K562 (cell line): ENCODE data around the gene CAPN7. TPM values are rescaled to one million over a fixed set of nuclear protein-coding genes. Genes with fewer than 3 reads are reported as not detected.
"Not testable (repeated sequence)": the region's sequence is repeated elsewhere in the genome, so short reads cannot be mapped to it uniquely, and the experiment has no call there.

Experiments used
- ATAC-seq: fragments of 200-7000 bp; cut with Tn5 transposase; 3 replicates; pipeline ENCODE4 v1.9.1; 2020; ENCODE audit warnings: moderate library complexity
- BruUV-seq: library from RNA; stranded (reverse); fragments of 400-500 nt; replicated peaks from 2 replicates; lab custom pipeline; 2021; lab: Mats Ljungman, UMichigan
- CTCF ChIA-PET: fragments of 300-600 bp; formaldehyde crosslinking; extraction: SDS; loops from one replicate; lab custom pipeline; 2021; ENCODE audit warnings: low intra/inter-chr PET ratio; lab: Yijun Ruan, JAX
- POLR2A ChIA-PET: fragments of 300-600, 350-650 bp; sonication (Branson Sonifier 250); formaldehyde crosslinking; extraction: SDS; loops from one replicate; lab custom pipeline; 2021; ENCODE audit warnings: antibody characterized with exemption, inconsistent platforms; lab: Yijun Ruan, JAX
- DNase-seq, 4 experiments: peaks; one replicate each; pipeline versions ENCODE4 v3.0.0 to v3.0.0-alpha.2; 2011 to 2018; ENCODE audit warnings: low spot score in 3 of 4, mixed read lengths in 3 of 4; ENCODE audit errors: extremely low read depth in 1 of 4
- FAIRE-seq: peaks from 2 replicates; lab custom pipeline; 2011; peaks lifted over from hg19 to GRCh38; lab: Jason Lieb, UNC
- H2AFZ ChIP-seq: 2 replicates; pipeline ENCODE4 v1.6.0; 2011; ENCODE audit warnings: low read depth, low read length, control low read depth, inconsistent platforms
- H3K27ac ChIP-seq: fragments of 200-600 bp; 3 replicates; pipeline ENCODE4 v1.8.0; 2011; ENCODE audit warnings: low read depth, mild to moderate bottlenecking, control low read depth, inconsistent platforms, low read length, moderate library complexity, mixed read lengths; ENCODE audit errors: extremely low read depth
- H3K27me3 ChIP-seq, 2 experiments: fragments of 300-600 bp in 1 of 2; 2 replicates in 1 of 2; 3 replicates in 1 of 2; pipeline versions ENCODE4 v1.6.0 to v1.8.0; 2011; ENCODE audit warnings: inconsistent platforms in 2 of 2, low read length in 2 of 2, mild to moderate bottlenecking in 1 of 2, mixed read lengths in 1 of 2, moderate library complexity in 1 of 2; ENCODE audit not compliant: control insufficient read depth in 2 of 2, insufficient read depth in 2 of 2
- H3K36me3 ChIP-seq: fragments of 300-600 bp; 3 replicates; pipeline ENCODE4 v1.8.0; 2011; ENCODE audit warnings: mild to moderate bottlenecking, low read length, inconsistent platforms; ENCODE audit not compliant: control insufficient read depth, insufficient read depth
- H3K4me1 ChIP-seq, 2 experiments: fragments of 200-600 bp in 1 of 2; replicated peaks in 1 of 2; 2 replicates in 1 of 2; 3 replicates in 1 of 2; pipeline versions ENCODE4 v1.5.1 to v1.8.0; 2011; ENCODE audit warnings: inconsistent platforms in 2 of 2, low read length in 2 of 2, mild to moderate bottlenecking in 1 of 2, mixed read lengths in 1 of 2, moderate library complexity in 1 of 2; ENCODE audit not compliant: control insufficient read depth in 2 of 2, insufficient read depth in 2 of 2
- H3K4me2 ChIP-seq: 2 replicates; pipeline ENCODE4 v1.6.1; 2011; ENCODE audit warnings: low read length, control low read depth, inconsistent platforms, mixed read lengths; ENCODE audit not compliant: insufficient read depth
- H3K4me3 ChIP-seq: fragments of 200-600 bp; sonication (generic), shearing (Covaris generic); 2 replicates; pipeline ENCODE4 v1.5.1; 2016; ENCODE audit warnings: control low read depth, inconsistent platforms
- H3K79me2 ChIP-seq: fragments of 200-600 bp; 3 replicates; pipeline ENCODE4 v1.8.0; 2011; ENCODE audit warnings: low read length, inconsistent platforms; ENCODE audit not compliant: control insufficient read depth, insufficient read depth
- H3K9ac ChIP-seq, 2 experiments: 2 replicates each; pipeline versions ENCODE4 v1.6.0 to v1.6.1; 2011; ENCODE audit warnings: low read depth in 2 of 2, low read length in 2 of 2, control low read depth in 1 of 2, inconsistent platforms in 1 of 2, mild to moderate bottlenecking in 1 of 2, mixed read lengths in 1 of 2; ENCODE audit not compliant: insufficient read depth in 1 of 2
- H3K9me1 ChIP-seq: one replicate; pipeline ENCODE4 v1.6.0; 2011; ENCODE audit warnings: inconsistent platforms, mild to moderate bottlenecking, low read length, moderate library complexity; ENCODE audit not compliant: control insufficient read depth, insufficient read depth
- H3K9me3 ChIP-seq: replicated peaks from 2 replicates; pipeline ENCODE4 v1.5.1; 2011; ENCODE audit warnings: low read depth, low read length, inconsistent platforms; ENCODE audit not compliant: control insufficient read depth, insufficient read depth
- H4K20me1 ChIP-seq: replicated peaks from 2 replicates; pipeline ENCODE4 v1.6.1; 2011; ENCODE audit warnings: low read length, inconsistent platforms, mixed read lengths; ENCODE audit not compliant: control insufficient read depth, insufficient read depth
- CEBPB ChIP-seq: fragments of 450-650 bp; IDR thresholded peaks from 2 replicates; pipeline ENCODE4 v1.6.1; 2016; ENCODE audit warnings: missing genetic modification characterization, missing compliant biosample characterization
- FOXA3 ChIP-seq, 2 experiments: fragments of 450-650 bp in 1 of 2; sonication (generic) in 1 of 2; formaldehyde crosslinking; IDR thresholded peaks in 1 of 2; conservative IDR thresholded peaks in 1 of 2; 2 replicates each; pipeline versions ENCODE4 v1.4.0 to v1.8.0; 2020 to 2022; ENCODE audit warnings: mild to moderate bottlenecking in 2 of 2, missing genetic modification reagents in 1 of 2
- KDM1A ChIP-seq, 2 experiments: fragments of 450-650 bp; IDR thresholded peaks; 2 replicates each; pipeline ENCODE4 v1.6.1; 2016; ENCODE audit warnings: mild to moderate bottlenecking in 2 of 2
- RBM25 ChIP-seq: fragments of 200-400 bp; formaldehyde crosslinking; IDR thresholded peaks from 2 replicates; pipeline ENCODE4 v1.6.1; 2018; ENCODE audit warnings: low read length, low read depth, moderate library complexity; ENCODE audit not compliant: severe bottlenecking
- YY1 ChIP-seq, 3 experiments: IDR thresholded peaks; 2 replicates each; pipeline ENCODE4 v1.6.1; 2011; ENCODE audit warnings: low read length in 2 of 3, mild to moderate bottlenecking in 2 of 3, moderate library complexity in 2 of 3, borderline replicate concordance in 1 of 3, control low read depth in 1 of 3, low read depth in 1 of 3; ENCODE audit not compliant: insufficient read depth in 3 of 3, insufficient replicate concordance in 2 of 3, control insufficient read depth in 1 of 3, insufficient read length in 1 of 3; ENCODE audit errors: extremely low read depth in 1 of 3
- ZNF146 ChIP-seq: IDR thresholded peaks from one replicate; pipeline ENCODE4 v1.6.1; 2018; ENCODE audit warnings: missing compliant biosample characterization; ENCODE audit not compliant: unreplicated experiment
- WGBS: fragments of 100-300 bp; shearing (Covaris generic); methylation state at CpG from one replicate; pipeline ENCODE4 v1.1.6; 2016; ENCODE audit warnings: low coverage, mixed read lengths; ENCODE audit not compliant: insufficient coverage; ENCODE audit errors: missing lambda C conversion rate; 5-methylcytosine and 5-hydroxymethylcytosine counted together
- in situ Hi-C: fragments of 300-500 bp; cut with MboI; formaldehyde crosslinking; loops from 4 replicates; pipeline ENCODE4 v1.15.0; 2018; ENCODE audit warnings: inconsistent platforms, mixed read lengths
- intact Hi-C: fragments of 100-400 bp; cut with micrococcal nuclease; formaldehyde crosslinking; loops from 2 replicates; pipeline ENCODE4 v1.14.2; 2022
- polyA plus RNA-seq, 8 experiments: library from polyadenylated mRNA; depleted of rRNA in 4 of 8; stranded (reverse) in 5 of 8; unstranded in 3 of 8; fragments of >200 nt; fragmentation: Nextera tagmentation in 2 of 8; fragmentation: Illumina TruSeq in 1 of 8; extraction: Ambion mirVana in 2 of 8; extraction: Trizol in 1 of 8; gene quantifications; 2 replicates each; pipeline versions ENCODE4 v1.2.1 to v1.2.3, GENCODE V29; 2011 to 2014; ENCODE audit warnings: inconsistent platforms in 1 of 8, missing spikeins in 1 of 8
- total RNA-seq, 7 experiments: library from RNA; depleted of rRNA in 6 of 7; stranded (reverse); fragments of >200 nt in 6 of 7; fragmentation: Illumina TruSeq in 2 of 7; extraction: Trizol in 2 of 7; gene quantifications; 2 replicates each; pipeline versions ENCODE4 v1.2.1 to v1.2.3, GENCODE V29; 2011 to 2021; ENCODE audit warnings: low replicate concordance in 1 of 7

The CAPN7 gene
- total and polyA plus RNA-seq, 9 of the 15 experiments (the other 6 are each of a cell fraction or from before 2014, with no cell fraction given): 6.5 to 42.7 (median 32.7) TPM

DNA sequence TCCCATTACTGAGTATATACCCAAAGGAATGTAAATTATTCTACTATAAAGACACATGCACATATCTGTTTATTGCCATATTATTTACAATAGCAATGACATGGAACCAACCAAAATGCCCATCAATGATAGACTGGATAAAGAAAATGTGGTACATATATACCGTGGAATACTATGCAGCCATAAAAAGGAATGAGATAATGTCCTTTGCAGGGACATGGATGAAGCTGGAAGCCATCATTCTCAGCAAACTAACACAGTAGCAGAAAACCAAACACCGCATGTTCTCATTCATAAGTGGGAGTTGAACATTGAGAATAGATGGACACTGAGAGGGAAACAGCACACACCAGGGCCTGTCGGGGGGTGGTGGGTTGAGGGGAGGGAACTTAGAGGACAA, 39.7 kb upstream of the CAPN7 start:
- CTCF ChIA-PET, H3K4me1 ChIP-seq, BruUV-seq, H3K4me3 ChIP-seq, H3K36me3 ChIP-seq, DNase-seq, ATAC-seq, H3K79me2 ChIP-seq, FAIRE-seq, intact Hi-C loops, H3K27ac ChIP-seq, in situ Hi-C loops, H3K9me1 ChIP-seq, H2AFZ ChIP-seq, H3K9ac ChIP-seq, H3K9me3 ChIP-seq, H4K20me1 ChIP-seq, H3K4me2 ChIP-seq: not testable (repeated sequence)
- TF ChIP-seq RBM25 (peak; percentile 13), ZNF146 (CRISPR knock-in tag) (peak; percentile 78), KDM1A (IDR thresholded peaks at IDR 0.05) (0 out of 4 replicates have a peak, but pooled peaks of 1 of the 2 experiments have one; percentile 11)
- POLR2A ChIA-PET: interaction anchor here (1.1 kb wide), 1 partner anchor 53 kb away, joined by 3 read pairs; no protein-coding TSS in a partner anchor
- 0% methylated on average over 3 of the region's 3 CpGs for WGBS
- peaks cover 10 to 20% of the 10 kb centered on the region in 2 experiments; a peak in 4 of 5 replicates for H3K27me3 ChIP-seq

DNA sequence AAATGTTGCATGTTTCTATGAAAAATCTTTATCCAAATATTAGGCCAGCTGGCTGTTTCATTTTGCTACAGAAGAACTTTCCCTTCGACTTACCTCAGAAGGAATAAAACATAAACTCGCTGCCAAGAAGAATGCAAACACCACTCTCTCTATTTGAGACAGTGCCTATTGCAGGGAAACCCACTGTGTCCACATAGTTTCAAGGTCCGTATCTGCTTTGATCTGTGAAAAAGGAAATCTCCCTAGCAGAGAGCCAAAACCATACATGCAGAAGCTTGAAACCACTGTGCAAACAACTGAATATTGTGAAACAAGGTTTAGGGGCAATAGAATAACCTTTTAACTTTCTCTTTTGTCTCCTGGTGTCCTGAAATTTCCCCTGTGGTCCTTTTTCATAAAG, 35.0 kb upstream of the CAPN7 start:
- H3K9me1 ChIP-seq: no peaks in the 10 kb centered on the region
- H3K36me3 ChIP-seq: no peaks in the 10 kb centered on the region
- in situ Hi-C loops (no loop called here), intact Hi-C loops (no loop called here)
- ATAC-seq (no peak), FAIRE-seq (no peak), DNase-seq (no peak)
- BruUV-seq: no TSS peak
- no peak overlapping the region for H2AFZ ChIP-seq
- WGBS: 0% methylated on average over 3 of the region's 3 CpGs
- H4K20me1 ChIP-seq: no peaks in the 10 kb centered on the region
- no peaks in the 10 kb centered on the region for H3K4me1 ChIP-seq
- H3K79me2 ChIP-seq: no peaks in the 10 kb centered on the region
- no peak overlapping the region for H3K27ac ChIP-seq
- no peaks in the 10 kb centered on the region for H3K9me3 ChIP-seq
- ChIA-PET POLR2A (interaction anchor here (0.6 to 1.1 kb wide), 2 partner anchors 22 to 553 kb away, joined by 3 to 4 read pairs; no protein-coding TSS in a partner anchor), CTCF (no interaction called here)
- TF ChIP-seq CEBPB (tag) (peak; percentile 29; the same call in 1 of the 2 replicates), FOXA3 (CRISPR knock-in tag; conservative IDR thresholded peaks at IDR 0.05 in 1 of 2, IDR thresholded peaks at IDR 0.05 in 1 of 2) (peak in 1 of 2 experiments; percentile 69; a peak in 2 of 4 replicates), YY1 (IDR thresholded peaks at IDR 0.05; ENCODE audit: borderline replicate concordance in 1 of 3, control insufficient read depth in 1 of 3, extremely low read depth in 1 of 3, insufficient read depth in 3 of 3, insufficient read length in 1 of 3, insufficient replicate concordance in 2 of 3, low read depth in 1 of 3, low read length in 2 of 3) (no peak)
- H3K4me2 ChIP-seq: no peak overlapping the region
- H3K4me3 ChIP-seq: no peak overlapping the region
- peaks cover 22 to 30% of the 10 kb centered on the region in 2 experiments for H3K27me3 ChIP-seq
- H3K9ac ChIP-seq: no peak overlapping the region
